Kidney (tissue), 14 donors: ENCODE data around the gene ZNF580. TPM values are rescaled to one million over a fixed set of nuclear protein-coding genes. Genes with fewer than 3 reads are reported as not detected.

Source experiments
- DNase-seq, 5 donors: peaks; one replicate each; pipeline ENCODE4 v3.0.0-alpha.2; 2013 to 2020
- FAIRE-seq: peaks from 2 replicates; lab custom pipeline; 2012; peaks lifted over from hg19 to GRCh38; lab: Jason Lieb, UNC
- H3K27ac ChIP-seq, 2 donors: one replicate each; pipeline ENCODE4 v1.7.0; 2013; ENCODE audit warnings: low read depth in 2 of 2, low read length in 2 of 2, inconsistent platforms in 1 of 2
- H3K27me3 ChIP-seq: one replicate; pipeline ENCODE4 v1.7.1; 2013; ENCODE audit warnings: low read length, inconsistent platforms; ENCODE audit not compliant: control insufficient read depth, insufficient read depth
- H3K36me3 ChIP-seq, 3 donors: one replicate each; pipeline versions ENCODE4 v1.7.0 to v1.7.1; 2013; ENCODE audit warnings: low read length in 3 of 3, control low read depth in 1 of 3, inconsistent platforms in 1 of 3; ENCODE audit not compliant: insufficient read depth in 3 of 3, control insufficient read depth in 2 of 3
- H3K4me1 ChIP-seq, 3 donors: one replicate each; pipeline versions ENCODE4 v1.7.0 to v1.7.1; 2013; ENCODE audit warnings: low read length in 3 of 3, inconsistent platforms in 1 of 3, low read depth in 1 of 3; ENCODE audit not compliant: control insufficient read depth in 2 of 3, insufficient read depth in 2 of 3
- H3K4me3 ChIP-seq, 3 donors: one replicate each; pipeline versions ENCODE4 v1.7.0 to v1.8.1; 2013; ENCODE audit warnings: low read length in 3 of 3, control low read depth in 1 of 3, inconsistent platforms in 1 of 3
- H3K9ac ChIP-seq, 3 donors: one replicate each; pipeline versions ENCODE4 v1.7.0 to v1.7.1; 2013; ENCODE audit warnings: low read length in 3 of 3, control low read depth in 1 of 3, inconsistent platforms in 1 of 3
- H3K9me3 ChIP-seq, 3 donors: one replicate each; pipeline versions ENCODE4 v1.7.0 to v1.7.1; 2013; ENCODE audit warnings: low read length in 3 of 3, control low read depth in 1 of 3, inconsistent platforms in 1 of 3; ENCODE audit not compliant: control insufficient read depth in 2 of 3, insufficient read depth in 1 of 3
- CTCF ChIP-seq: IDR thresholded peaks from 3 replicates; pipeline ENCODE4 v1.5.1; 2012; ENCODE audit warnings: mild to moderate bottlenecking, moderate library complexity, borderline replicate concordance; ENCODE audit not compliant: insufficient read depth; ENCODE audit errors: extremely low read depth
- intact Hi-C: fragments of 100-400 bp; cut with DNase I; formaldehyde crosslinking; loops from one replicate; pipeline ENCODE4 v1.11.1; 2022
- polyA plus RNA-seq: library from polyadenylated mRNA; stranded (reverse); fragments of 350-450 nt; fragmentation: Illumina TruSeq; extraction: RNeasy Lipid Tissue Mini Kit (QIAGEN cat#74804); gene quantifications from one replicate; pipeline ENCODE4 v1.2.3, GENCODE V29; 2014; ENCODE audit warnings: low read depth, low replicate concordance; ENCODE audit not compliant: insufficient read depth
- total RNA-seq: library from RNA; stranded (reverse); fragmentation: NEBNext Ultra II Directional; extraction: Animal tissue kit (Norgen Biotek cat#: 25700); gene quantifications from one replicate; pipeline ENCODE4 v1.2.1, GENCODE V29; 2021
- donor health status: control.
- donor health status: control.
- donor health status: control.
- donor health status: control.
- donor health status: control.
- donor health status: DM: yes; HTN: yes; CAD: no.
- donor health status: Normal renal cell carcinoma (clear cell type).

Gene ZNF580
- total and polyA plus RNA-seq, 2 donors from 2014 or later, result 47.0 to 56.8 TPM

- no peaks in the 10 kb centered on the region for H3K4me1 ChIP-seq
- no peak overlapping the region for H3K4me3 ChIP-seq
- no peaks in the 10 kb centered on the region for H3K27me3 ChIP-seq
- FAIRE-seq (no peak), DNase-seq (no peak)
- TF ChIP-seq CTCF, result no peak
- peaks cover 0 to 2% (median 0%) of the 10 kb centered on the region in 3 donors for H3K36me3 ChIP-seq
- intact Hi-C loops, result loop anchor here (10.0 kb wide), 1 partner anchor 351 kb away; no protein-coding TSS in a partner anchor
- no peak overlapping the region for H3K27ac ChIP-seq
- H3K9ac ChIP-seq, result no peak overlapping the region
- H3K9me3 ChIP-seq, result no peaks in the 10 kb centered on the region
These were observed 25.0 kb upstream of the ZNF580 start for GRCh38 chr19:55615543-55616394.

- no peak for TF ChIP-seq CTCF
- Histone ChIP-seq H3K27me3 (no peaks in the 10 kb centered on the region), H3K9me3 (no peaks in the 10 kb centered on the region), H3K4me3 (no peak overlapping the region), H3K9ac (no peak overlapping the region), H3K4me1 (no peaks in the 10 kb centered on the region), H3K36me3 (peaks cover 0 to 6% (median 0%) of the 10 kb centered on the region in 3 donors), H3K27ac (no peak overlapping the region)
- DNase-seq (no peak), FAIRE-seq (no peak)
- intact Hi-C loops, result loop anchor here (10.0 kb wide), 1 partner anchor 352 kb away; no protein-coding TSS in a partner anchor
These were observed 24.4 kb upstream of the ZNF580 start for GRCh38 chr19:55616395-55616875.

- no peaks in the 10 kb centered on the region for H3K4me1 ChIP-seq
- H3K9me3 ChIP-seq, result no peaks in the 10 kb centered on the region
- TF ChIP-seq CTCF, result no peak
- no peak overlapping the region for H3K27ac ChIP-seq
- DNase-seq (no peak), FAIRE-seq (no peak)
- peaks cover 0 to 6% (median 0%) of the 10 kb centered on the region in 3 donors for H3K36me3 ChIP-seq
- intact Hi-C loops, result loop anchor here (10.0 kb wide), 1 partner anchor 353 kb away; no protein-coding TSS in a partner anchor
- no peak overlapping the region for H3K4me3 ChIP-seq
- no peak overlapping the region for H3K9ac ChIP-seq
- no peaks in the 10 kb centered on the region for H3K27me3 ChIP-seq
These were observed 23.4 kb upstream of the ZNF580 start for GRCh38 chr19:55617426-55617825.
